Measurements from ENCODE around the gene IPMK. TPM values are rescaled to one million over a fixed set of nuclear protein-coding genes. Genes with fewer than 3 reads are reported as not detected.

Gene IPMK
- total RNA-seq (2014; rRNA removed; shearing (Covaris generic)) (4.5 and 5.6 TPM in 2 replicates), total RNA-seq (2022) (9.5 and 10.0 TPM in 2 replicates), Bru-seq, nascent RNA (percentile 83 among the genes with signal in this experiment), BruChase-seq, experiment 1, labeled RNA remaining after a 6-hour chase (percentile 69 among the genes with signal in this experiment), BruChase-seq, experiment 2, labeled RNA remaining after a 2-hour chase (percentile 79 among the genes with signal in this experiment)
- long read RNA-seq, full-length matches to known transcripts: 6 of 9 reads
- long read RNA-seq, partial matches to known transcripts: 1 of 9 reads
- long read RNA-seq, other reads (novel, unspliced or antisense): 2 of 9 reads

- BruUV-seq (replicated peaks): no TSS peak
- DNase-seq (ENCODE audit: low spot score): peak; percentile 91
- POLR2A ChIA-PET: interaction anchor here (0.6 to 3.1 kb wide), 9 partner anchors 13 to 604 kb away, joined by 3 to 11 read pairs (median 4); partner anchors contain the start of genes TFAM and UBE2D1
- Histone ChIP-seq H2AFZ (ENCODE audit: low read length) (peak within 1 kb of the TSS; percentile 95), H3K4me3 (ENCODE audit: low read depth, low read length, poor library complexity, severe bottlenecking) (peak within 1 kb of the TSS; percentile 90), H3K27ac (ENCODE audit: low read depth, low read length, poor library complexity, severe bottlenecking) (peak within 1 kb of the TSS; percentile 82), H4K20me1 (ENCODE audit: insufficient read depth, low read length) (peaks cover 25% of the 10 kb centered on the region), H3K4me2 (ENCODE audit: low read length) (peak within 1 kb of the TSS; percentile 97), H3K79me2 (ENCODE audit: insufficient read depth, low read depth, low read length) (peaks cover 80% of the 10 kb centered on the region), H3K9me2 (ENCODE audit: insufficient read depth, low read length) (no peaks in the 10 kb centered on the region), H3K9me3 (ENCODE audit: low read length) (no peaks in the 10 kb centered on the region), H3K36me3 (ENCODE audit: insufficient read depth, low read length) (peaks cover 11% of the 10 kb centered on the region), H3K4me1 (ENCODE audit: insufficient read depth, low read length, poor library complexity, severe bottlenecking) (peaks cover 29% of the 10 kb centered on the region)
- TF ChIP-seq CTCF (conservative IDR thresholded peaks at IDR 0.05; ENCODE audit: low read length) (no peak), EZH2phosphoT487 (IDR thresholded peaks at IDR 0.05; ENCODE audit: borderline replicate concordance, low read depth, low read length) (no peak)
- CTCF ChIA-PET (ENCODE audit: unreplicated experiment): interaction anchor here (0.8 kb wide), 1 partner anchor 90 kb away, joined by 3 read pairs; no protein-coding TSS in a partner anchor
- intact Hi-C loops (cut with micrococcal nuclease; ENCODE audit: unreplicated experiment): loop anchor here (2.0 to 10.0 kb wide), 3 partner anchors 117 to 1967 kb away; partner anchors contain the start of genes CCDC6 and TFAM
These were observed at the start of gene IPMK for GRCh38 chr10:58267713-58268453. Gene IPMK (minus strand): TSS chr10:58267894. CDS start chr10:58267611, 283 bp downstream.

- Histone ChIP-seq H3K79me2 (ENCODE audit: insufficient read depth, low read depth, low read length) (no peaks in the 10 kb centered on the region), H3K36me3 (ENCODE audit: insufficient read depth, low read length) (no peaks in the 10 kb centered on the region), H3K27ac (ENCODE audit: low read depth, low read length, poor library complexity, severe bottlenecking) (no peak overlapping the region), H3K9me2 (ENCODE audit: insufficient read depth, low read length) (no peaks in the 10 kb centered on the region), H3K4me1 (ENCODE audit: insufficient read depth, low read length, poor library complexity, severe bottlenecking) (no peaks in the 10 kb centered on the region), H3K9me3 (ENCODE audit: low read length) (no peaks in the 10 kb centered on the region), H3K4me3 (ENCODE audit: low read depth, low read length, poor library complexity, severe bottlenecking) (no peak overlapping the region), H2AFZ (ENCODE audit: low read length) (no peak overlapping the region), H4K20me1 (ENCODE audit: insufficient read depth, low read length) (no peaks in the 10 kb centered on the region), H3K4me2 (ENCODE audit: low read length) (no peak overlapping the region)
- DNase-seq (ENCODE audit: low spot score): no peak
- intact Hi-C loops (cut with micrococcal nuclease; ENCODE audit: unreplicated experiment): no loop called here
- ChIA-PET POLR2A (no interaction called here), CTCF (ENCODE audit: unreplicated experiment) (no interaction called here)
- TF ChIP-seq CTCF (conservative IDR thresholded peaks at IDR 0.05; ENCODE audit: low read length): no peak
- no peak for TF ChIP-seq EZH2phosphoT487 (IDR thresholded peaks at IDR 0.05; ENCODE audit: borderline replicate concordance, low read depth, low read length)
- no TSS peak for BruUV-seq (replicated peaks)
These were observed 49.2 kb upstream of the IPMK start for GRCh38 chr10:58316874-58317273.
